Heart right ventricle (tissue), 16 donors: ENCODE results near the gene ADD3. TPM values are rescaled to one million over a fixed set of nuclear protein-coding genes. Genes with fewer than 3 reads are reported as not detected.

ENCODE experiments used
- ATAC-seq, 8 donors: fragments of 200-7000 bp; cut with Tn5 transposase; one replicate each; pipeline ENCODE4 v1.9.1; 2020; ENCODE audit warnings: mild to moderate bottlenecking in 8 of 8, moderate library complexity in 8 of 8, moderate number of reproducible peaks in 1 of 8
- DNase-seq, 2 donors: peaks; one replicate each; pipeline ENCODE4 v3.0.0-alpha.2; 2020
- H3K27ac ChIP-seq, 10 donors: fragments of 200-600 bp; sonication (generic) in 2 of 10; one replicate each; pipeline versions ENCODE4 v1.5.0 to v1.8.0; 2020 to 2022; ENCODE audit warnings: mild to moderate bottlenecking in 3 of 10
- H3K27me3 ChIP-seq, 7 donors: fragments of 200-600 bp; one replicate each; pipeline ENCODE4 v1.8.0; 2021 to 2022; ENCODE audit warnings: mild to moderate bottlenecking in 2 of 7
- H3K36me3 ChIP-seq, 9 donors: fragments of 200-600 bp; sonication (generic) in 1 of 9; one replicate each; pipeline versions ENCODE4 v1.5.0 to v1.8.0; 2020 to 2022; ENCODE audit warnings: mild to moderate bottlenecking in 2 of 9
- H3K4me1 ChIP-seq, 9 donors: fragments of 200-600 bp; sonication (generic) in 1 of 9; one replicate each; pipeline versions ENCODE4 v1.5.0 to v1.8.0; 2020 to 2022; ENCODE audit warnings: mild to moderate bottlenecking in 4 of 9
- H3K4me3 ChIP-seq, 10 donors: fragments of 200-600 bp; sonication (generic) in 2 of 10; one replicate each; pipeline versions ENCODE4 v1.5.0 to v1.8.0; 2020 to 2022; ENCODE audit warnings: mild to moderate bottlenecking in 7 of 10, moderate library complexity in 2 of 10
- H3K9me3 ChIP-seq, 11 donors: fragments of 200-600 bp in 10 of 11; sonication (generic) in 2 of 11; one replicate each; pipeline versions ENCODE4 v1.5.0 to v1.8.0; 2013 to 2022; ENCODE audit warnings: mild to moderate bottlenecking in 2 of 11, control low read depth in 1 of 11, moderate library complexity in 1 of 11
- WGBS, 2 donors: extraction: QIAGEN DNeasy Blood & Tissue Kit; methylation state at CpG; one replicate each; pipeline ENCODE4 v1.1.7; 2013; ENCODE audit warnings: inconsistent platforms in 1 of 2; 5-methylcytosine and 5-hydroxymethylcytosine counted together
- intact Hi-C, 10 donors: fragments of 100-400 bp; cut with DNase I; formaldehyde crosslinking; loops; one replicate each; pipeline versions ENCODE4 v1.11.1 to v1.14.2; 2022
- polyA plus RNA-seq, 2 donors: library from polyadenylated mRNA; stranded (reverse); fragments of 200-250 nt; gene quantifications; one replicate each; pipeline ENCODE4 v1.2.3, GENCODE V29; 2013
- total RNA-seq, 10 donors: library from RNA; stranded (reverse); fragmentation: NEBNext Ultra II Directional in 3 of 10; extraction: Animal tissue kit (Norgen Biotek cat#: 25700) in 3 of 10; gene quantifications; one replicate each; pipeline versions ENCODE4 v1.2.1 to v1.2.4, GENCODE V29; 2021 to 2023
- TF ChIP-seq, protein P1 (sequence below), 9 donors: fragments of 200-600 bp; sonication (generic) in 2 of 9; IDR thresholded peaks; one replicate each; pipeline versions ENCODE4 v1.5.0 to v1.8.0; 2021 to 2022; ENCODE audit warnings: antibody characterized with exemption in 9 of 9, mild to moderate bottlenecking in 5 of 9, moderate library complexity in 1 of 9
- donor health status: Arrhythmogenic right ventricular cardiomyopathy.
- donor health status: ischemic (EF 13 %, LVEDD 7.1; RV severe dilation, severe dysfunction).
- donor health status: healthy with polysubstance abuse.
- donor health status: DM: no; HTN: yes; CAD: no.
- donor health status: DM: no; HTN: no; CAD: no.
- donor health status: ischemic (EF 25% LVEDD 6.9; RV normal size, moderate dysfunction).
- donor health status: ischemic (EF 25% LVEDD 5.7; RV mildly dilated, moderate dysfunction).
- donor health status: healthy.
- donor health status: DM: yes; HTN: yes; CAD: no.
- donor health status: Ischemic cardiomyopathy.
- donor health status: ischemic (EF 35%, LVEDD 5.7; RV mildly dilated, moderate dysfunction).
- donor health status: nonischemic (EF 11% LVEDD 7.7; RV severe dilation, severe dysfunction).
- donor health status: DM: yes; HTN: yes; CAD: no.
- donor health status: PGD.
- donor health status: ischemic (EF 29% LVEDD 5.4; RV normal size, mild dysfunction).
- donor health status: nonischemic (EF 23%, LVEDD 6.1; RV moderate dilation, normal function).

The ADD3 gene
- total and polyA plus RNA-seq, 12 donors = 28.0 to 106 (median 87.8) TPM

- H3K4me3 ChIP-seq = no peak overlapping the region
- H3K9me3 ChIP-seq = no peaks in the 10 kb centered on the region
- no peaks in the 10 kb centered on the region for H3K36me3 ChIP-seq
- H3K27me3 ChIP-seq = no peaks in the 10 kb centered on the region
- H3K27ac ChIP-seq = no peak overlapping the region
- no peak for DNase-seq
- WGBS, 2 donors = 80 to 85% methylated on average over 9 of the region's 9 CpGs
- intact Hi-C loops = loop anchor here in 5 of 10 donors (5.0 to 10.0 kb wide), 4 partner anchors 77 to 133 kb away; no protein-coding TSS in a partner anchor
- H3K4me1 ChIP-seq = peaks cover 0 to 32% (median 12%) of the 10 kb centered on the region in 9 donors
- TF ChIP-seq, protein P1, sequence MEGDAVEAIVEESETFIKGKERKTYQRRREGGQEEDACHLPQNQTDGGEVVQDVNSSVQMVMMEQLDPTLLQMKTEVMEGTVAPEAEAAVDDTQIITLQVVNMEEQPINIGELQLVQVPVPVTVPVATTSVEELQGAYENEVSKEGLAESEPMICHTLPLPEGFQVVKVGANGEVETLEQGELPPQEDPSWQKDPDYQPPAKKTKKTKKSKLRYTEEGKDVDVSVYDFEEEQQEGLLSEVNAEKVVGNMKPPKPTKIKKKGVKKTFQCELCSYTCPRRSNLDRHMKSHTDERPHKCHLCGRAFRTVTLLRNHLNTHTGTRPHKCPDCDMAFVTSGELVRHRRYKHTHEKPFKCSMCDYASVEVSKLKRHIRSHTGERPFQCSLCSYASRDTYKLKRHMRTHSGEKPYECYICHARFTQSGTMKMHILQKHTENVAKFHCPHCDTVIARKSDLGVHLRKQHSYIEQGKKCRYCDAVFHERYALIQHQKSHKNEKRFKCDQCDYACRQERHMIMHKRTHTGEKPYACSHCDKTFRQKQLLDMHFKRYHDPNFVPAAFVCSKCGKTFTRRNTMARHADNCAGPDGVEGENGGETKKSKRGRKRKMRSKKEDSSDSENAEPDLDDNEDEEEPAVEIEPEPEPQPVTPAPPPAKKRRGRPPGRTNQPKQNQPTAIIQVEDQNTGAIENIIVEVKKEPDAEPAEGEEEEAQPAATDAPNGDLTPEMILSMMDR (IDR thresholded peaks at IDR 0.05) = no peak
- ATAC-seq = no peak
Measured at GRCh38 chr10:109974504-109975191, 33.1 kb upstream of the ADD3 start.

- ATAC-seq (no peak), DNase-seq (no peak)
- no peak overlapping the region for H3K27ac ChIP-seq
- TF ChIP-seq, protein P1 (IDR thresholded peaks at IDR 0.05) = no peak
- WGBS, 2 donors = 84 to 91% methylated on average over 4 of the region's 4 CpGs
- no peak overlapping the region for H3K4me3 ChIP-seq
- H3K36me3 ChIP-seq = no peaks in the 10 kb centered on the region
- intact Hi-C loops = loop anchor here in 5 of 10 donors (5.0 to 10.0 kb wide), 4 partner anchors 78 to 132 kb away; no protein-coding TSS in a partner anchor
- peaks cover 0 to 27% (median 5%) of the 10 kb centered on the region in 9 donors for H3K4me1 ChIP-seq
- H3K27me3 ChIP-seq = no peaks in the 10 kb centered on the region
- no peaks in the 10 kb centered on the region for H3K9me3 ChIP-seq
Measured at GRCh38 chr10:109975244-109976190, 32.3 kb upstream of the ADD3 start.

DNA sequence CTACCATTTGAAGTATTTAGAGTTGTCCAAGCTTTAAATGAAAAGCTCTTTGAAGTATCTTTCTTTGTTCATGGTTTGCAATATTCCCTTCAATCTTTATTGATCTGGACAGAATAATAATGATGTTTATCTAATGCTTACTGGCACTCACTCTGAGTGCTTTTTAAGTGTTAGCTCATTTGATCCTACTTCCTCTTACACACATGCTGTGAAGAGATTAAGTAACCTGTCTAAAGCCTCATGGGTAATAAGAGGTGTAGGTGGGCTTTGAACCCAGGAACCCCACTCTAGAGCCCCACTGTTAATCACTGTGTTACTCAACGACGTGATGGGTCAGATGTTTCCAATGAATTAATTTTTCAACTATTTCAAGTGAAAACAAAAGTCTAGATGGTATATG lies 31.1 kb upstream of the ADD3 start:
- no peaks in the 10 kb centered on the region for H3K9me3 ChIP-seq
- H3K36me3 ChIP-seq = no peaks in the 10 kb centered on the region
- no peak overlapping the region for H3K4me3 ChIP-seq
- ATAC-seq (no peak), DNase-seq (no peak)
- peaks cover 0 to 35% (median 5%) of the 10 kb centered on the region in 9 donors for H3K4me1 ChIP-seq
- TF ChIP-seq, protein P1 (IDR thresholded peaks at IDR 0.05) = no peak
- peak overlapping the region in 2 of 10 donors; percentile 34 to 70 for H3K27ac ChIP-seq
- WGBS, 2 donors = 84 to 86% methylated on average over 2 of the region's 2 CpGs
- intact Hi-C loops = loop anchor here in 5 of 10 donors (5.0 to 10.0 kb wide), 4 partner anchors 79 to 131 kb away; no protein-coding TSS in a partner anchor
- H3K27me3 ChIP-seq = no peaks in the 10 kb centered on the region

DNA sequence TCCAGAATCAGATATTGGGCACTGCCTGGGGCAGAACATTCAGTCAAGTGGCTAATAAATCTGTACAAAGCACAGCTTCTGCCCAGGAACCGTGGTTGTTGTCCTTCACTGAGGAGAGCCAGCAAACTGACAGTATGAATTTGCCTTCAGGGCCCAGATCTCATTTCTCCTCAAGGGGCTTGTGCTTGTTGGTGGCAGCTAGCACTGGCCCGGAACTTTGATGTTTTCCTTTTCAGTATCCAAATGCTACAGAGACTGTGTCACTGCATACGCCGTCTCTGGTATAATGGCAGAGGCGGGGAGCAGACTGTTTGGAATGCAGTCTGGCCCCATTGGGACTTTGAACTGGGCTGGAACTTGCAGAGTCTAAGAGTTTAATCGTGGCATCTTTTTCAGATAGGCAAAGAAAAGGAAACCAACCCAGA lies 30.4 kb upstream of the ADD3 start:
- intact Hi-C loops = loop anchor here in 5 of 10 donors (5.0 to 10.0 kb wide), 4 partner anchors 80 to 130 kb away; no protein-coding TSS in a partner anchor
- H3K4me3 ChIP-seq = no peak overlapping the region

More for the DNA sequence above, 30.4 kb upstream of the ADD3 start:
- 65 to 69% methylated on average over 6 of the region's 6 CpGs for WGBS, 2 donors
- Histone ChIP-seq H3K27me3 (no peaks in the 10 kb centered on the region), H3K36me3 (no peaks in the 10 kb centered on the region), H3K27ac (peak overlapping the region in 7 of 10 donors; percentile 9 to 70 (median 34)), H3K9me3 (no peaks in the 10 kb centered on the region), H3K4me1 (peaks cover 0 to 42% (median 9%) of the 10 kb centered on the region in 9 donors)
- peak in 7 of 8 donors; percentile 26 to 70 (median 57) for ATAC-seq
- DNase-seq = peak in 1 of 2 donors; percentile 13
- TF ChIP-seq, protein P1 (IDR thresholded peaks at IDR 0.05) = no peak
